ENCODE data around the gene FBXL17.

GRCh38 chr5:107817951-107818350 is 563.9 kb downstream of the FBXL17 start:
- TF ChIP-seq CTCF (IDR thresholded peaks at IDR 0.05; ENCODE audit: low read depth, low read length) (no peak), EZH2phosphoT487 (IDR thresholded peaks at IDR 0.05; ENCODE audit: low read depth) (no peak)

Data from OCI-LY3 (cell line).